H9 (cell line): ENCODE results near the gene FAM171A1. TPM values are rescaled to one million over a fixed set of nuclear protein-coding genes. Genes with fewer than 3 reads are reported as not detected.

Experiments used
- DNase-seq: peaks from one replicate; pipeline ENCODE4 v3.0.0-alpha.2; 2017
- H2AFZ ChIP-seq: one replicate; pipeline ENCODE4 v1.6.1; 2013; ENCODE audit warnings: mild to moderate bottlenecking, low read length, control low read depth, moderate library complexity
- H2AK5ac ChIP-seq: 2 replicates; pipeline ENCODE4 v1.6.1; 2013; ENCODE audit warnings: low read length, control low read depth, mixed read lengths; ENCODE audit not compliant: insufficient read length
- H2BK120ac ChIP-seq: one replicate; pipeline ENCODE4 v1.6.1; 2013; ENCODE audit warnings: low read depth, mild to moderate bottlenecking, low read length, control low read depth, inconsistent platforms; ENCODE audit not compliant: poor library complexity, severe bottlenecking
- H2BK12ac ChIP-seq: 2 replicates; pipeline ENCODE4 v1.6.1; 2013; ENCODE audit warnings: low read length, control low read depth, mixed read lengths, low read depth; ENCODE audit not compliant: insufficient read length
- H2BK15ac ChIP-seq: 2 replicates; pipeline ENCODE4 v1.6.1; 2013; ENCODE audit warnings: low read depth, low read length, control low read depth
- H2BK20ac ChIP-seq: one replicate; pipeline ENCODE4 v1.6.1; 2013; ENCODE audit warnings: low read depth, mild to moderate bottlenecking, low read length, control low read depth, inconsistent platforms; ENCODE audit not compliant: poor library complexity, severe bottlenecking
- H2BK5ac ChIP-seq: 2 replicates; pipeline ENCODE4 v1.6.1; 2013; ENCODE audit warnings: low read length, control low read depth, mixed read lengths; ENCODE audit not compliant: insufficient read length
- H3K14ac ChIP-seq: 2 replicates; pipeline ENCODE4 v1.6.1; 2013; ENCODE audit warnings: low read length, control low read depth; ENCODE audit not compliant: insufficient read depth
- H3K18ac ChIP-seq: 2 replicates; pipeline ENCODE4 v1.6.1; 2013; ENCODE audit warnings: low read depth, mild to moderate bottlenecking, mixed read lengths, low read length, control low read depth; ENCODE audit not compliant: insufficient read length
- H3K23ac ChIP-seq: 2 replicates; pipeline ENCODE4 v1.6.1; 2013; ENCODE audit warnings: low read length, control low read depth, mixed read lengths, low read depth; ENCODE audit not compliant: insufficient read length
- H3K23me2 ChIP-seq: 2 replicates; pipeline ENCODE4 v1.6.1; 2013; ENCODE audit warnings: low read depth, mild to moderate bottlenecking, mixed read lengths, low read length, control low read depth; ENCODE audit not compliant: insufficient read length, poor library complexity, severe bottlenecking
- H3K27ac ChIP-seq: 2 replicates; pipeline ENCODE4 v1.5.1; 2013; ENCODE audit warnings: low read length, control low read depth, mixed read lengths, low read depth; ENCODE audit not compliant: insufficient read length
- H3K27me3 ChIP-seq: 2 replicates; pipeline ENCODE4 v1.6.1; 2013; ENCODE audit warnings: low read length, control low read depth, inconsistent platforms; ENCODE audit not compliant: insufficient read depth
- H3K4ac ChIP-seq: 2 replicates; pipeline ENCODE4 v1.6.1; 2013; ENCODE audit warnings: low read depth, mild to moderate bottlenecking, control low read depth, inconsistent platforms, low read length, moderate library complexity
- H3K4me1 ChIP-seq: 2 replicates; pipeline ENCODE4 v1.6.1; 2013; ENCODE audit warnings: low read length, control low read depth, inconsistent platforms; ENCODE audit not compliant: insufficient read depth
- H3K4me2 ChIP-seq: 2 replicates; pipeline ENCODE4 v1.6.1; 2013; ENCODE audit warnings: low read length, control low read depth, mixed read lengths; ENCODE audit not compliant: insufficient read length, insufficient read depth
- H3K56ac ChIP-seq: 2 replicates; pipeline ENCODE4 v1.6.1; 2013; ENCODE audit warnings: low read depth, mild to moderate bottlenecking, mixed read lengths, low read length, control low read depth; ENCODE audit not compliant: insufficient read length
- H3K79me1 ChIP-seq: 2 replicates; pipeline ENCODE4 v1.6.1; 2013; ENCODE audit warnings: low read depth, mild to moderate bottlenecking, moderate library complexity, low read length, control low read depth, inconsistent platforms; ENCODE audit not compliant: insufficient read depth, poor library complexity, severe bottlenecking
- H3K79me2 ChIP-seq: 2 replicates; pipeline ENCODE4 v1.6.1; 2013; ENCODE audit warnings: low read length, control low read depth, inconsistent platforms; ENCODE audit not compliant: insufficient read depth
- H3K9ac ChIP-seq: 2 replicates; pipeline ENCODE4 v1.6.1; 2013; ENCODE audit warnings: low read length, control low read depth, mixed read lengths; ENCODE audit not compliant: insufficient read length; ENCODE audit errors: extremely low read depth
- H3K9me3 ChIP-seq: one replicate; pipeline ENCODE4 v1.6.1; 2013; ENCODE audit warnings: low read depth, low read length, inconsistent platforms; ENCODE audit not compliant: control insufficient read depth
- H3T11ph ChIP-seq: one replicate; pipeline ENCODE4 v1.6.1; 2013; ENCODE audit warnings: mild to moderate bottlenecking, low read length, control low read depth, inconsistent platforms
- H4K20me1 ChIP-seq: one replicate; pipeline ENCODE4 v1.6.1; 2013; ENCODE audit not compliant: control insufficient read depth, insufficient read length, insufficient read depth
- H4K5ac ChIP-seq: 2 replicates; pipeline ENCODE4 v1.6.1; 2013; ENCODE audit warnings: low read depth, mild to moderate bottlenecking, mixed read lengths, low read length, control low read depth; ENCODE audit not compliant: insufficient read length
- H4K8ac ChIP-seq: replicated peaks from 2 replicates; pipeline ENCODE4 v1.6.1; 2013; ENCODE audit warnings: low read length, control low read depth, mixed read lengths, low read depth; ENCODE audit not compliant: insufficient read length
- H4K91ac ChIP-seq: 2 replicates; pipeline ENCODE4 v1.6.1; 2013; ENCODE audit warnings: low read depth, mild to moderate bottlenecking, moderate library complexity, mixed read lengths, low read length, control low read depth; ENCODE audit not compliant: insufficient read length
- H3K27ac Mint-ChIP-seq, 3 experiments: 2 replicates in 2 of 3; 3 replicates in 1 of 3; pipeline ENCODE4 v1.8.0; 2020 to 2021; ENCODE audit warnings: mixed read lengths in 3 of 3, mild to moderate bottlenecking in 1 of 3, moderate library complexity in 1 of 3
- H3K27me3 Mint-ChIP-seq: 2 replicates; pipeline ENCODE4 v1.8.0; 2021; ENCODE audit warnings: low read depth, mild to moderate bottlenecking, moderate library complexity, mixed read lengths
- H3K36me3 Mint-ChIP-seq, 3 experiments: 2 replicates in 2 of 3; 3 replicates in 1 of 3; pipeline ENCODE4 v1.8.0; 2020 to 2021; ENCODE audit warnings: low read depth in 3 of 3, mixed read lengths in 3 of 3; ENCODE audit not compliant: insufficient read depth in 1 of 3
- H3K4me1 Mint-ChIP-seq, 2 experiments: 2 replicates each; pipeline ENCODE4 v1.8.0; 2020; ENCODE audit warnings: mixed read lengths in 2 of 2
- H3K4me3 Mint-ChIP-seq, 2 experiments: 2 replicates in 1 of 2; 3 replicates in 1 of 2; pipeline ENCODE4 v1.8.0; 2020 to 2021; ENCODE audit warnings: mild to moderate bottlenecking in 2 of 2, mixed read lengths in 2 of 2, moderate library complexity in 1 of 2
- H3K9me3 Mint-ChIP-seq, 2 experiments: 2 replicates in 1 of 2; 3 replicates in 1 of 2; pipeline ENCODE4 v1.8.0; 2020; ENCODE audit warnings: mild to moderate bottlenecking in 2 of 2, mixed read lengths in 2 of 2, moderate library complexity in 1 of 2
- WGBS: extraction: QIAGEN DNeasy Blood & Tissue Kit; methylation state at CpG from one replicate; pipeline ENCODE4 v1.1.7; 2013; ENCODE audit warnings: missing lambda C conversion rate, low lambda C conversion rate, mixed read lengths; ENCODE audit not compliant: insufficient read length; ENCODE audit errors: extremely low coverage; 5-methylcytosine and 5-hydroxymethylcytosine counted together
- total RNA-seq: library from RNA; stranded (reverse); gene quantifications from 2 replicates; pipeline ENCODE4 v1.2.1, GENCODE V29; 2021
- TF ChIP-seq, protein P1 (sequence below): fragments of 200-600 bp; sonication (generic); conservative IDR thresholded peaks from 3 replicates; pipeline ENCODE4 v1.8.0; 2021; ENCODE audit warnings: antibody characterized with exemption, mild to moderate bottlenecking

The FAM171A1 gene
- total RNA-seq, 1 experiment from 2014 or later, result 37.4 TPM

DNA sequence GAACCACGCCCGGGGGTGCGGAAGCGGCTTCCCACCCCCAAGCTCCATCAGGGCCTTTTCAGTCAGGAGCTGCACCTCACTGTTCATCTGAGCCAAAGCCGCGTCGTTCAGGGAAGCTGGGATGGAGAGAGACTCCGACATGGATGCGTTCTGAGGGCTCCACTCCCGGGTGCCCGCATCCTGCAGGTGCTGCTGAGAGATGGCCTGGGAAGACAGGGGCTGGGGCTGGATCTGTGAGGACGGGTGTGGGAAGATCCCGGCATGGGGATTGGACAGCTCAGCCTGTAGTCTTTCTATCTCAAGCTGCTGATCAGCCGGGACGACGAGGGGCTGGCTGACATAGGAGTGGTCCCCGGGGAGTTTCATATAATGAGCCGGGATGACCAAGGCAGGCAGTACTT, 157.6 kb downstream of the FAM171A1 start:
- Histone ChIP-seq H2BK5ac (no peak overlapping the region), H4K5ac (no peak overlapping the region), H2BK120ac (no peak overlapping the region), H3K27me3 (no peaks in the 10 kb centered on the region; the same call in 1 of the 2 replicates), H2AK5ac (no peak overlapping the region), H2AFZ (no peak overlapping the region), H3K23ac (no peak overlapping the region), H3K4ac (no peak overlapping the region), H3T11ph (no peak overlapping the region), H2BK15ac (no peak overlapping the region), H4K8ac (no peak overlapping the region), H3K9ac (no peak overlapping the region), H2BK12ac (no peak overlapping the region), H3K27ac (no peak overlapping the region), H3K56ac (no peak overlapping the region), H2BK20ac (no peak overlapping the region), H4K91ac (no peak overlapping the region), H4K20me1 (no peaks in the 10 kb centered on the region), H3K9me3 (no peaks in the 10 kb centered on the region), H3K23me2 (no peaks in the 10 kb centered on the region), H3K14ac (no peak overlapping the region), H3K4me1 (no peaks in the 10 kb centered on the region), H3K18ac (no peak overlapping the region), H3K4me2 (no peak overlapping the region), H3K79me1 (no peaks in the 10 kb centered on the region), H3K79me2 (no peaks in the 10 kb centered on the region)
- Mint-ChIP-seq H3K4me1 (peaks cover 8 to 15% of the 10 kb centered on the region in 2 experiments; a peak in 3 of 4 replicates), H3K27ac (peak overlapping the region in 1 of 3 experiments; percentile 44; a peak in 1 of 7 replicates), H3K9me3 (no peaks in the 10 kb centered on the region), H3K27me3 (no peaks in the 10 kb centered on the region), H3K4me3 (no peak overlapping the region), H3K36me3 (peaks cover 5 to 29% (median 16%) of the 10 kb centered on the region in 3 experiments; a peak in 6 of 7 replicates)
- TF ChIP-seq, protein P1, sequence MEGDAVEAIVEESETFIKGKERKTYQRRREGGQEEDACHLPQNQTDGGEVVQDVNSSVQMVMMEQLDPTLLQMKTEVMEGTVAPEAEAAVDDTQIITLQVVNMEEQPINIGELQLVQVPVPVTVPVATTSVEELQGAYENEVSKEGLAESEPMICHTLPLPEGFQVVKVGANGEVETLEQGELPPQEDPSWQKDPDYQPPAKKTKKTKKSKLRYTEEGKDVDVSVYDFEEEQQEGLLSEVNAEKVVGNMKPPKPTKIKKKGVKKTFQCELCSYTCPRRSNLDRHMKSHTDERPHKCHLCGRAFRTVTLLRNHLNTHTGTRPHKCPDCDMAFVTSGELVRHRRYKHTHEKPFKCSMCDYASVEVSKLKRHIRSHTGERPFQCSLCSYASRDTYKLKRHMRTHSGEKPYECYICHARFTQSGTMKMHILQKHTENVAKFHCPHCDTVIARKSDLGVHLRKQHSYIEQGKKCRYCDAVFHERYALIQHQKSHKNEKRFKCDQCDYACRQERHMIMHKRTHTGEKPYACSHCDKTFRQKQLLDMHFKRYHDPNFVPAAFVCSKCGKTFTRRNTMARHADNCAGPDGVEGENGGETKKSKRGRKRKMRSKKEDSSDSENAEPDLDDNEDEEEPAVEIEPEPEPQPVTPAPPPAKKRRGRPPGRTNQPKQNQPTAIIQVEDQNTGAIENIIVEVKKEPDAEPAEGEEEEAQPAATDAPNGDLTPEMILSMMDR, result no peak
- DNase-seq, result no peak
- WGBS, result no CpG with 5 or more reads among the region's 18 CpGs
